ENCODE data around the gene PRDM15.

PRDM15 gene

DNA sequence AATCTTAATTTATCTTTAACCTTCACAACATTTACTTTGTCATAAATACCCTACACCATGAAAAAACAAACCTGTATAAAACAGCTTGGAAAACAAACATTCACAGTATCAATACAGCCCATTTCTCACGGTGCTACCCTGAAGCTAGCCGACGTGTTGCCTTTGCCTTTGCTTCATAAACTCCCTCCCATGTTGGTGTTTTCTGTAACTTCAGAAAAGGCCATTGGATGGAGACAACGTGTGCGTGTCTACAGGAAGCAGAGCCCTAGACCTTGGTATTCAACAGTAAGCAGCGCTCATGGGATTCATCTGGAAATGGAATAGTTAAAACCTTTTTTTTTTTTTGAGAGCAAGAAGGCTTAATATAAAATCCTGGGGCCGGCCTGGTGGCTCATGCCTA, 7.2 kb upstream of the PRDM15 start:
- no peak for DNase-seq (ENCODE audit: low read depth in 2 of 3, low spot score in 1 of 3)

- no peak for DNase-seq (ENCODE audit: low read depth in 2 of 3, low spot score in 1 of 3)
Measured at GRCh38 chr21:41885341-41886024, 6.3 kb upstream of the PRDM15 start.

DNA sequence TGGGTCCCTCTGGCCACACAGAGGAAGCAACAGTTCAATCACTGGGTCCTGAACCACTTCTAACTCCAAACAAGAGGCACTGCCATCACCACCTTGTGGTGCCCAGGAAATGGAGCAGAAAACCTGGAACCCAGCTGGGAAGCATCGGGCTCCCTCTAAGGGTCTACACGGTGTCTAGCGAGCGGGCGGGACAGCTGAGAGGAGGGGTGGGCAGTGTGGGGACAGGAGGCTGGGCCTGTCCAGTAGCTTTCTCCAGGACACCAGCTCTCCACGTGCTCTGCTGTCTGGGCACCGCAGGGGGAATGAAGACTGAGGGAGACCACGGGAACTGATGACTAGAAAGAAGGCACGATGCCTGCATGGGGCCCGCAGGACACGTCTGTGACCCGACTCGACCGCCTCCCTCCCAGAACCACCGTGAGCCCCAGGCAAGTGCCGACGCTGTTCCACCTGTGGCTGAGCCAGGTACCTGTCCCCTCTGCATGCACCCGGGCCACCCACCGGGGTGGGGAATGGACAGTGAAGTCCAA, 5.4 kb upstream of the PRDM15 start:
- no peak for DNase-seq (ENCODE audit: low read depth in 2 of 3, low spot score in 1 of 3)

- no peak for DNase-seq (ENCODE audit: low read depth in 2 of 3, low spot score in 1 of 3)
Measured at GRCh38 chr21:41883582-41883981, 4.4 kb upstream of the PRDM15 start.

GRCh38 chr21:41881051-41881450, 1.9 kb upstream of the PRDM15 start:
- no peak for DNase-seq (ENCODE audit: low read depth in 2 of 3, low spot score in 1 of 3)

- no peak for DNase-seq (ENCODE audit: low read depth in 2 of 3, low spot score in 1 of 3)
Measured at GRCh38 chr21:41880153-41880552, 1.0 kb upstream of the PRDM15 start.

DNA sequence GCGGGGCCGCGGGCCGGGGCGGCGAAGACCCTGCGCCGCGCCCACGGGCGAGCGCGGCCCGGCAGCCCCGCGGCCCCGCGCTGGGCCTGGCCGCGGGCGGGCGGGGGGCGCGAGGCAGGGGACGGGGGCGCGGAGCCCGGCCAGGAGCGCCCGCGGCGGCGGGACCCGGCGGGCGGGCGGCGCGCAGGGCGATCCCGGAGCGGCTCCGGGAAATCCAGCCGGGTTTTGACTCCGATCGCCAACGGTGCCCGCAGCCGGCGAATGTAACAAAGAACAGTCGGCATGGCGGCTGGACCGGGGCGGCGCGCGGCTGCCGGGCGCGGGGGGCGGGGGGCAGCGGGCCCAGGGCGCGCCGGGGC, 334 bp downstream of the PRDM15 start:
- DNase-seq (ENCODE audit: low read depth in 2 of 3, low spot score in 1 of 3), result peak; percentile 46 to 74 (median 67)

DNA sequence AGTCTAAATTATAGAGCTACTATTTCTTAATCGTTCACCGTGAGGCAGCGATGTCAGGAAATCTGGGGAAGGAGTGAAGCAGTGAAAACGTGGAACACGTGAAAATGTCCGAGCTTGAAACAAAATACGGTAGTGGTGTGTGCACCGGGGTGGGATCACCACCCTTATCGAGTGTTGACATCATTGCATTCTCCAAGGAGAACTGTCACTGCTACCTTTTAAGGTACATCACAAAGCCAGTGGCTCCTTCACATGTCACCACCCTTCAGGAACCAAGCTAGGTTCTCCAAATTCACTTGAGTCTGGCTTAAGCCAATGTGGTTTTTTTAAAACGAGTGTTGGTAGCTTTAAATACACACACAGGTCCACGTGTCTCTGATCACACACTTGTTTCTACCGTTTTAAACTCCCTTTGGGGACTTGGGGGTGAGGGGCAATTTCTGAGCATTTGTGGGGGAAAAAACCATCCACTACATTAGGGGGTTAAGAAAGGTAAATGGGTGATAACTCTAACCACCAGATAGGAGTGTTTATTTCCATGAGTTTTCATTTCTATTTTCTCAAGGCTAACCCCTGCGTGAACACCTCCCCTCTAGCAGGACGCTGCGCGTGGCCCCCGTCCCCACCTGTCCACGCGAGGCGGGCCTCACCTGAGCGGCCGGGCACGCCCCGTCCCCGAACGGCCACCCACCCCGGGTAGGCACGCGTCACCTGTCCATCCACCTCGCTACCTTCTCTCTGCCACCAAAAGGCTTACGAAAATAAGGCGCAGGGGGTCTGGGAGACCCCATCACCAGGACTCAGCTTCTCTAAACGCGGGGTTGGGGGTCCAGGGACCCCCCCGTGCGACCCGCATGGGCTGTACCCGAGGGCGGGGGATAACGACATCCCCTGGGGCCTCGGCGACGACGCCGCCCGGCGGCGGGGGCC, 978 bp downstream of the PRDM15 start:
- DNase-seq (ENCODE audit: low read depth in 2 of 3, low spot score in 1 of 3), result peak in 1 of 3 donors; percentile 12

DNA sequence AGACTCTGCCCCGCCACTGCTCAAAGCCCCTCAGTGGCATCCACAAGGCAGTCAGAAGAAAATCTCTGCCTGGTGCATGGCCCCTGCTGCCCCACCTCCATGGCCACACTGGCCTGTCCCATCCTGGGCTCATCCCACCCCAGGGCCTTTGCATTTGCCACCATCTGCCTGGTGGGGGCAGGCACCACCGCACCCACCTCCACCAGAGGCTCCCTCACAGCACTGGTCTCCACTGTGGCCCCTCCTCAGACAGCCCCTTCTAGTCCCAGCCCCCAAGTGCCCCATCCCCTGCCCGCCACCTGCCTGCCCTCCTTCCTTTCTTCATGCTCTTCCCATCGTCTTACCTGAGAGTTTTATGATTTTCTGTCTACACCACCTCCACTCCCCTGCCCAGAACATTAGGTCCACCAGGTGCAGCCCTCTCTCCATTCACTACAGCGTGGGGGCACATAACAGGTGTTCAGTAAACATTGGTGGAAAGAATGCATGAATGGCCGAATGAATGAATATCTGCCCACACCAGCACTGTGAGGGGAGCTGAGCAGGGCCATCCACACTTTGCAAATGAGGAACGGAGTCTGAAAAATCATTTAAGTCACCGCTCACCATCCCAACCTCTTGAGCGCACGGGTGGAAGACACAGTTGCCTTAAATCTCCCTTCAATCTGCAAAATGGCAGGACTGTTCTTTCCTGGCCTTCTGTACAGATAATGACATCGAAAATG, 2.1 kb downstream of the PRDM15 start:
- DNase-seq (ENCODE audit: low read depth in 2 of 3, low spot score in 1 of 3), result no peak

GRCh38 chr21:41876396-41876795, 2.7 kb downstream of the PRDM15 start:
- no peak for DNase-seq (ENCODE audit: low read depth in 2 of 3, low spot score in 1 of 3)

GRCh38 chr21:41875086-41875485, 4.1 kb downstream of the PRDM15 start:
- DNase-seq (ENCODE audit: low read depth in 2 of 3, low spot score in 1 of 3), result no peak

DNA sequence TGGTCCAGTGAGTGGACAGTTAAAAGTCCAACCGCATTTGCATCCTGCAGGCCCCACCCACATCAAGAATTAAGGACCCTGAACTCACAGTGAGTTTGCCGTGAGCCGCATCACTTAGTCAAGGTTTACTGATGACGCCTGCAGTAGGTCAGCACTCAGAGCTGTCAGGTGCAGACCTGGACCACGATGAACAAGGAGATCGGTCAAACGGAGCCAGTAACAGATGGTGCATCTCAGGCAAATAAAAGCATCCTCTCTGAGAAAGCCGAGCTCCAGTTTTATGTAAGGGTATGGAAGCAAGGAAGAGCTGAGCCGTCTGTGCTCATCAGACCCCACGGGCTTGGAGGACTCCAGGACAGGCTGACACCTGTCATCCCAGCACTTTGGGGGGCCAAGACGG, 4.5 kb downstream of the PRDM15 start:
- DNase-seq (ENCODE audit: low read depth in 2 of 3, low spot score in 1 of 3), result no peak

GRCh38 chr21:41873426-41873825, 5.7 kb downstream of the PRDM15 start:
- no peak for DNase-seq (ENCODE audit: low read depth in 2 of 3, low spot score in 1 of 3)

GRCh38 chr21:41873005-41873404, 6.1 kb downstream of the PRDM15 start:
- no peak for DNase-seq (ENCODE audit: low read depth in 2 of 3, low spot score in 1 of 3)

GRCh38 chr21:41871293-41872030, 7.7 kb downstream of the PRDM15 start:
- DNase-seq (ENCODE audit: low read depth in 2 of 3, low spot score in 1 of 3), result no peak

DNA sequence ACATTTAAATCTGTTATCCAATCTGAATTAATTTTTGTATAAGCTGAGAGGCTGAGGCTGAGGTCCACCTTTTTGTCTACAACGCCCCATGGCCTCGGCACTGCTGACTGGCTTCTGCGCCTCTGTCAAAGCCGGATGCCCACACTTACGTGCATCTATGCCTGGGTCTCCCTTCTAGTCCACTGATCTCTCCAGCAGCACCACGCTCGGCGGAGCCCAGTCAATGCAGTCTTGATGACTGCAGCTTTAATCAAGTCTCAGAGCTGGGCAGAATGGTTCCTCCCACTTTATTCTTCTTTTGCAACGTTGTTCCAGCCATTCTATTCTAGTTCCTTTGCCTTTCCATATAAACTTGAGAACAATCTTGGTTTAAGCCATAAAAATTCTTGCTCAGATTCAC, 9.4 kb downstream of the PRDM15 start:
- no peak for DNase-seq (ENCODE audit: low read depth in 2 of 3, low spot score in 1 of 3)

GRCh38 chr21:41868062-41868710, 11.0 kb downstream of the PRDM15 start:
- DNase-seq (ENCODE audit: low read depth in 2 of 3, low spot score in 1 of 3), result no peak

DNA sequence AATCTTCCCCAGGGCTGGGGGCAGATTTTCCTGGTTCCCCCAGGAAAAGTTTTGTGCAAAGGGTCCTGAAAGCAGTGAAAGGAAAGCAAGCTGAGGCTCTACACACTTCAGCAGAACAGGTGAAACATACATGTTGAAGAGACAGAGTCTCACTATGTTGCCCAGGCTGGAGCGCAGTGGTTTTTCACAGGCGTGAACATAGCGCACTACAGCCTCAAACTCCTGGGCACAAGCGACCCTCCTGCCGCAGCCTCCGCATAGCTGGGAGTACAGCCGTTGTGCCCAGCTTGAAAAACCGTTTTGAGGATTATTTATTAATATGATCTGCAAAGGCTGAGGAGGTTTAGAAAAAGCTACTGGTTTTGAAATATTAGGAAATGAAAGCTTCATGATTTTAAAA, 11.8 kb downstream of the PRDM15 start:
- no peak for DNase-seq (ENCODE audit: low read depth in 2 of 3, low spot score in 1 of 3)

DNA sequence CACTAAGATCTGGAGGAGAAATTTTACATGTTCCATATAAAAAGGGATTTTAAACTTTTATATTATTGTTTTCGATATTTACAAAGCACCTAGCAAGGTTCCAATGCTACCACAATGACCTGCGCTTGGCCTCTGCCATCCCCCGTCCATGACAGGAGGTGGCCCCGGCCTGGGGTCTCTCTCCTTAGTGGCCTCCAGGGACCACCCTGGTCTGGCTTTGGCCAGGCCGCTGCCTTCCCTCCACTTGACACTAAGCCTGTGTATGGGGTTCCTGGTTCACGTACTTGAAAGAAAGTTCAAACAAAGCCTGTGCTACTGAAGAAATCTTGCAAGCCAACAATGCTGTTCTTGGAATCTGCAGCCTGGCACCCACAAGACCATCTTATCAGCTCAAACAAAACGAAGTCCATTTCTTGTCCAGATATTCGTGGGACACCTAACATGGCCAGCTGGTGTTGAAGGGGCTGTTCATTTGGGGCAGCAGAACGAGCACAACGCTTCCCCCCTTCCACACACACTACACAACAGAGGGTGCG, 12.8 kb downstream of the PRDM15 start:
- no peak for DNase-seq (ENCODE audit: low read depth in 2 of 3, low spot score in 1 of 3)

Measured in stimulated activated CD4-positive, alpha-beta T cell treated with anti-CD3 and anti-CD28 coated beads, Interleukin-12 subunit alpha, Interleukin-12 subunit beta, amount 100 ng/mL, for 48 hours (primary cell).